Measurements from ENCODE around the gene PRKAA2.

The PRKAA2 gene

DNA sequence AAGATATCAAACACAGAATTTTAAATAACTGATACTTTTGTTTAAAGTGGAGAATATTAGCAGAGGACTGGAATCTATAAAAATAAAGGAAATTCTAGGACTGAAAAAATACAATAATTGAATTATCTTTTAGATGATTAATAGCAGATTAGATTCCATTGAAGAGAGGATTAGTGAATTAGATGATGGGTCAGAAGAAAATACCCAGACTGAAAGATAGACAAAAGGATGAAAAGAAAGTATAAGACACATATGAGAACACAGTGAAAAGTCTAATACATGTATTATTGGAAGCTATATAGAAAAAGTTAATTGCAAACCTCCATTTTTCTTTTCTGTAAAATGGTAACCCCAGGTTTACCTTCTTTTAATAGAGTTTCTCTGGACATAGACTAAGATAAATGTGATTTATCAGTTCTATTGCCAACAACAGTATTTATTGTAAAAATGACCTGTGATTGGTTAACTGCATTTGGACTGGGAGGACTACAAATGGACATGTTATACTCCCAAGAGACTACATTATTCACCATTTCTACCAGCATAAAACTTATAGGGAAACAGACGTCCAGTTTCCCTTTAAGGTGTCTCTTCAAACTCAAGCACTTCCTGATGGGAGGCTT is 11.0 kb downstream of the PRKAA2 start:
- no peak for DNase-seq

DNA sequence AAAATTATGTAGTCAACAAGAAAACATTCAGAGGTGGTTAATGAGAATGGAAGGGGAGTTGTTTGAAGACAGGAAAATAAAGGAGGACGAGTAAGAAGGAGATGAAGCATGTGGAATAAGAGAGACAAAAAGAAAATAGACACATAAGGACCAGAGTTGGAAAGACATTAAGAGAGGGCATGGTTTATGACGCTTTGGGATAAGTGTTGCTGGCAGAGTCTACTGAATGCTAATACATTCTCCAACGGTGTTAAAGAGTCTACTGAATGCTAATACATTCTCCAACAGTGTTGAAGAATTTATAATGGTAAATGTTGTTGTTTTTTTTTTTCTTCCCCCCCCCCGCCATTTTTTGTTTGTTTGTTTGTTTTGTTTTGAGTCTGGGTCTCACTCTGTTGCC is 13.1 kb downstream of the PRKAA2 start:
- no peak for DNase-seq

DNA sequence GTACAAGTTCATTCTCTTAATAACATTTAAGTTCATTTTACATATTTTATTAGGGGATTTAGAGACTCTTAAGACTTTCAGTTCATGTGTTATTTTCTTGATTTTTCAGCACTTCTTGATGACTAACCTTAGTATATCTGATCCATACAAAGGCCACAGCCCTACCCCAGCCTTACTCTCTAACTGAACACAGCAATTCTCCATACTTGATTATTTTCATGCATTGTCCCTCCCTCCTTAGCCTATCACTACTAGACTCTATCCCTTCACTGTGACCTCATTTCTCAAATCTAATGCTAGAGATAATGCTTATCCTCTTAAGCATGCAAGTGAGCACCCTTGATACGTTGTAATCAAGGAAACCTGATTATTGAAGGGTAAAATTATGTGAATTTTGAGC is 15.2 kb downstream of the PRKAA2 start:
- DNase-seq = no peak

DNA sequence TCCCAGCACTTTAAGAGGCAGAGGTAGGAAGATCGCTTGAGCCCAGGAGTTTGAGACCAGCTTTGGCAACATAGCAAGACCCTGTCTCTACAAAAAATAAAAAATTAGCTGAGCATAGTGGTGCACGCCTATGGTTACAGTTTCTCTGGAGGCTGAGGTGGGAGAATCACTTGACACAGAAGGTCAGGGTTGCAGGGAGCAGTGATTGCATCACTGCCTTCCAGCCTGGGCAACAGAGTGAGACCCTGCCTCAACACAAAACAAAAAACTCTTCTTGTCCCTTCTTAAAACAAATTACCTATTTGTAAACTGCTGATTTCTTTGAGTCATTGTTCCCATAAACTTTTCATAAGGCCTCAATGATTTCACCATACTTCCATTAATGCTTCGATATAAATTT is 18.7 kb downstream of the PRKAA2 start:
- DNase-seq = no peak

GRCh38 chr1:56665384-56665783 is 20.3 kb downstream of the PRKAA2 start:
- DNase-seq = no peak

DNA sequence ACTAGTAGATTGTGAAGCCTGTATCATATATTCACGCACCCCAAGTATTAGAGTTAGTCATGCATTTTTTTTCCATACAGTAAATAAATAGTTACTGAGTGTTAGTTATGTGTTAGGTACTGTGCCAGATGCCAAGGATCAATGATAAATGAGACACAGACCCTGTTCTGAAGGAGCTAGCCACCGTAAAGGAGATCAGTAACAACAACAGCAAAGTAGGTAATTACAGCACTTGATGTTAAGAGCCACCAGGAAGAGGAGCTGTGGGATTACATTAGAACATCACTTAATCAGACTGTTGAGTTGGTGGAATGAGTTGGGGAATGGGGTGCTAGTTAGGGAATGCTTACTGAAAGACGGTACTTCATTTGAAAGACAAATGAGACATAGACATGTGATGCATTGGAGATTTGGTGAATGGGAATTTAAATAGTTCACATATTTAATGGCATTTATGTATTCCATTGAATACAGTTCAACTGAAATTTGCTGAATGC is 21.0 kb downstream of the PRKAA2 start:
- DNase-seq = peak; percentile 24

DNA sequence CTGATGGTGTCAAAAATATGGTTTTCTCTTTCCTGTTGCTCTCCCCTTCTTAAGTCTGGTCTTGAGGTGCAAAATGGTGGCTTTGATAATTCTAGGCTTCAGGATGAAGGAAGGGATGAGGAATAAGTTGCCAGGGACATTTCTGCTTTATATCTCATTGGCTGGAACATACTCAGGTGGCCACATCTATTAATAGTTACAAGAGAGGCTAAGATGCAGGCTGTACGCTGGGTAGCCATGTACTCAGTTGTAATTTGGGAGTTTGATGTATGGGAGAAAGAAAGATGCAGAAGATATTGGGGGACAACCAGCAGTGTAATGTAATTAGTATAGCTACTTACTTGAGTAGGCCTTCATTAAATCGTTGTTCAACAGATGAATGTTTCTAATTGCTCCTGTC is 25.2 kb downstream of the PRKAA2 start:
- DNase-seq = no peak

DNA sequence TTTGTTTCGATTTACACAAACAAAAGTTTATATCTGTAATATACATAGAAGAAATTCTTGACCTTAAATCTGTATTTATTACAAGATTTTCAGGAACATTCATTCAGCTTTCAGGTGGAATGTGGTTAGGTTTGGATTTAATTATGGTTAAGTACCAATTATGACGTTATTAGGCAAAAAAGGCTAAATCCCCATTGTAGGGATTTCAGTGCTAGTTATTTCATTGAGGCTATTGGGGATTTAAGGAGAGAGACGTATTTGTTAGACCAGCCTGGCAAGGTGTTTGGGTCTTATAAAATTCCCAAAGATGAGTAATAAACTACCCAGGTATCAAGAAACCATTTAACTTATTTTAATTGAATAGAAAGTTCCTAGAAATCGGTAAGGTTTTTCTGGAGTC is 26.0 kb downstream of the PRKAA2 start:
- DNase-seq = no peak

- no peak for DNase-seq
Measured at GRCh38 chr1:56671542-56671941, 26.4 kb downstream of the PRKAA2 start.

DNA sequence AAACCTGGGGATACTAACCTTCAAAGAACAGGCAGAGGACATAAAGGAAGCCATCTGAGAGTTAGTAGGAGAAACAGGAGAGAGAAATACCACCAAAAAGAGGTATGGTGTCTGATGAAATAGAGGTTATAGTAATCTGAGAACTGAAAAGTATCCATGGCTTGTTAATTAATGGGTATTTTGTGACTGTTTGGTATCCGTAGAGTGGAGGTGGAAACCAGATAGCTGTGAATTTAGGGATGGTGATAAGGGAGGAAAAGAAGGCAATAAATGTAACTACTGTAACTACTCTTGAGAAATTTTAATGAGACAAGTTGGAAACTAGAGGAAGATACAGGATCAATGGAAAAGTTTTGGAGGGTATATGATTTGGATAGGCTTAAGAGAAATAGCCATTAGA is 27.5 kb downstream of the PRKAA2 start:
- DNase-seq = no peak

DNA sequence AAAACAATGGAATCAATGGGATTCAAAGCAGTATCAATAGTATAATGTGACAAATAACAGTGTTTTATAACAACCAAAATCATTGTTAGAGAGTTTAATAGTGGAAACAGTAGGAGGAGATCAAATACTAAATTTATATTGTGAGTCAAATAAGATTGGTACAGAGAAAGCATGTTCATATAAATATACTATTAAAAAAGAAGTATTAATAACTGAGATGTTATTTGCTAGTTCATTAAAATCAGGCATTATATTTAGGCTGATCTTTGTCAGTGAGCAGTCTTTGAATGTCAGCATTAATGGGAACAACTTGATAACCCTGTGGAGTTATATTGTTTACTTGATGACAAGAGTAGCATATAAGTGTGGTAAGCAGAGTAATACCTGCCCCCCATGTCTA is 30.6 kb downstream of the PRKAA2 start:
- DNase-seq = no peak

- DNase-seq = no peak
Measured at GRCh38 chr1:56676571-56677035, 31.5 kb downstream of the PRKAA2 start.

DNA sequence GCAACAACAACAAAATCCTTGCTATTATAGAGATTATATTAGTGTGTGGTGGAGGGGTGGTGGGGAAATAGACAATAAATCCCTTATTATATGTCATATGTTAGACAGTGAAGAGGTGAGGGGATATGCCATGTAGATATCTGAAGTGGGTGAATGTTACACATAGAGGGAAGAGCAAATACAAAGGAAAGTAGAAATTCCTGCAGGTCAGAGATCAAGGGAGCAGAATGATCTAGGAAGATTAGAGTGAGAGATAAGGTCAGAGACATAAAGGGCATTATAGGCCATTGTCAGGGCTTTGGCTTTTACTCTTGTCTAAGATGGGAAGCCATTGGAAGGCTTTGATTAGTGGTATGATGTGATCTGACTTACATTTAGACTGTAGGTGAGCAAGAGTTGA is 38.5 kb downstream of the PRKAA2 start:
- DNase-seq = no peak

- no peak for DNase-seq
Measured at GRCh38 chr1:56686169-56686568, 41.1 kb downstream of the PRKAA2 start.

DNA sequence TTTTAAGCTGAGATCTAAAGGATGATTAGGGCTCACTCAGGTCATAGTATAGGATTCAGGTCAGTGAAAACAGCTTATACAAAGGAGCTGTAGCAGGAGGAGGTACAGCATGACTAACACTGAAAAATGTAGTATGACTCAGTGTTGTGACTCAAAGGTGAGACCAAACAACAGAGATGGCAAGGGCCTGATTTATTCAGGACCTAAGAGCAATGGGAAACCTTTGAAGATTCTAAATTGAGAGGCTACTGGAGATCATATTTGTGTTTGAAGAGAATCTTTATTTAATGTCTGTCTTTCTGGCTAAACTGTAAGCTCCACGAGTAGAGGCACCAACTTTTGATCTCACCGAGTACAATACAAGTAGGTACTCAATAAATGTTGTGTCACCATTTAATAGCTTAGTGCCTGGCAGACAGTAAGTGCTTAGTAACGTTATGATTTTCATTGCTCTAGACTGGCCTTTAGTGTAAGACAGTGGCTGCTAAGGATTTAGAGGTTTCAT is 43.5 kb downstream of the PRKAA2 start:
- no peak for DNase-seq

GRCh38 chr1:56696663-56697062 is 51.5 kb downstream of the PRKAA2 start:
- DNase-seq = no peak

GRCh38 chr1:56703747-56704146 is 58.6 kb downstream of the PRKAA2 start:
- DNase-seq = no peak

- DNase-seq = no peak
Measured at GRCh38 chr1:56707379-56707778, 62.3 kb downstream of the PRKAA2 start.

DNA sequence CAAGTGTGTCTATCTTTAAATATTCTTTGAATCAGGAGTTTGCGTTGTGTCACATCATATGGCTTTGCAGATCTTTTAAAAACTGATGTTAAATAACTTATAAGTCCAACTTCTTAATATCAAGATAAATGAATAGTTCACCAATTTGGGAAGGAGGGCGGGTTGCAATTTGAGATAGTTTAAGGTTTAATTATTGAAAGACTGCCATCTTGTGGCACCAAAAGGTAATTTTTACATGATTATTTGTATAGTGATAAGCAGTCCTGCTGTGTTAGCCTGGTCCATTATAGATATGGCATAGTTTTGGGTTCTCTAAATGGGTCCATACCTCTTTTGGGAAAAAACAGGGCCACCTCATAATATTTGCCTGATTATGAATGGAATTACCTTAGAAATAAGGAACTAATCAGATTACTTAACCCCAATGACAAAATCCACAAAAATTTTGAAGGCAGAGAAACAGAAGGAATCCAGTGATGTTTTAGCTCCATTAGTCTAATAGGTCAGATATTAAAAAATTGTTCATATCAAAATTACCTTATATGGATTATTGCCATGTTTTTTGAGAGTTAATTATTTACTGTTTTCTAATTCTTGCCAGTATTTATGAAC is 64.3 kb downstream of the PRKAA2 start:
- peak; percentile 7 for DNase-seq

DNA sequence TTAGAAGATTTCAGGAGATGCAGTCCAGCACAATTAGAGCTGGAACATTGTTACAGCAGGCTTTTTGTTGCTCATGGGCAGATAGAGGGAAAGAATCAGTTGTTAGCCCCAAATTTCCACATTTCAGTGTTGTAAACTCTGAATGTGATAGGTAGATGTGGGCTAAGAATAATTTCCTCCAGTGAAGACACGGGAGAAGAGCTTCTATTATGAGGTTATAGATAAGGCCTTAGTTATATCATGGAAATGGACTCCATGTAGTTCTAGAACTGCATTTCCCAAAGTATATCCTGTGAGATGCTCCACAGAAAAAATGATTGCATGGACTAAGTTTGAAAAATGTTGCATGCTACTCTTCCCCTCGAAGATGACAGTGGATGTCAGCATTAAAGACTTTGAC is 64.9 kb downstream of the PRKAA2 start:
- DNase-seq = no peak

GRCh38 chr1:56710646-56711045 is 65.5 kb downstream of the PRKAA2 start:
- DNase-seq = no peak

- peak; percentile 10 for DNase-seq
Measured at GRCh38 chr1:56712150-56712549, 67.0 kb downstream of the PRKAA2 start.

DNA sequence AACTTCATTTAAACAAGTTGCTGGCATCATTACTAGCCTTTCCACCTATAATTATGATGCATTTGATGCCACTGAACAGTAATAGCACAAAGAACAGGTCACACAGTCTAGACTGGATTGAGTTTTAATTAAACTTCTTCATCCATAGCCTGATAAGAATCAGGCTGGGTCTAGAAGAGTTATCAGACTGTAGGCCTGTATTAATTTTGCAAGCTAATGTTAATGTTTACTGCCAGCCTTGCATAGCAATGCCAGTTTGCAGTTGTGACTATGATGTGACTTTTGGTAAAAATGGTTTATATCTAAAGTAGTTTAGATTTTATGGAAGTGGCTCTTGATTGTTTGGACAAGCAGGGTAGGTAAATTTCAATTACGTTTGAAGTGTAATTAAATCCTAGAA is 68.0 kb downstream of the PRKAA2 start:
- peak; percentile 37 for DNase-seq

DNA sequence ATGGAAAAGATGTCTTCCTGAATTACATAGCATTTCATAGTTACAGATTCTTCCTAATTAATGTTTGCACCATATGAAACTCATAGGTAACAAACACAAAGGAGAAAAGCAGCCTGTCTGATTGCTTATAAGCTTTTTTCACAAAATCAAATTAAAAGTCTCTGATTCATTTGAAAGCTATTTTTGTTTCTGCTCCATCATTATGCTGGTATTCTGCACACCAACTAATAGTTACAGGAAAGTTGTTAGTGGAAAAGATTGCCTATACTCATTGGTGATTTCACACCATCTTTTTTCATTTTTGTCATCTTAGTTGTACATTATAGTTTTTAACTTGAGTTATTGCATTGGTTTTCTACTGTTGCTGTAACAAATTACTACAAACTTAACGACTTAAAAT is 70.0 kb downstream of the PRKAA2 start:
- DNase-seq = no peak

DNA sequence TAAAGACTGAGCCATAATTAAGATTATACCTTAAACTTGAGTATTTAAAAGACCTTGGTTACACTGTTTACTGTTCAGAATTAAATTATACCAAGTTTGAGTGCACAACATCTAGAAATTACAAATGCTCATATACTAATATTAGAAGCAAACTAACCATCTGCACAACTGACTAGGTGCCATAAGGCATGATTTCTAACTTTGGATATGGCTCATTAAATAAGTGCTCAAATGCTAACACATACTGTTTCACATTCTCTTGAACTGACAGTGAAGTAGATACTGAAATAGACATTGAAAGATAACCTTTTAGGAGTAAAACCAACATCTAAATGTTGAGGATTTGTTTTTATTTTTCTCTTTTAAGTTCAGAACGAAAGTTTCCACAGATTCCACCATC is 74.1 kb downstream of the PRKAA2 start:
- DNase-seq = no peak

Data from DMS79 (cell line).